GM12891 (cell line): ENCODE results near the gene SPDYE18.
"Not testable (repeated sequence)": the region's sequence is repeated elsewhere in the genome, so short reads cannot be mapped to it uniquely, and the experiment has no call there.

Experiments used
- PAX5 ChIP-seq: IDR thresholded peaks from 2 replicates; pipeline ENCODE4 v1.6.1; 2011; ENCODE audit warnings: low read length, moderate library complexity, mild to moderate bottlenecking; ENCODE audit not compliant: insufficient read depth, severe bottlenecking
- POLR2A ChIP-seq: IDR thresholded peaks from 2 replicates; pipeline ENCODE4 v1.6.1; 2011; ENCODE audit warnings: low read depth, low read length, control low read depth
- POLR2AphosphoS5 ChIP-seq: IDR thresholded peaks from 2 replicates; pipeline ENCODE4 v1.6.1; 2011; ENCODE audit warnings: low read depth, low read length, control low read depth
- POU2F2 ChIP-seq: IDR thresholded peaks from 2 replicates; pipeline ENCODE4 v1.6.1; 2011; ENCODE audit warnings: low read depth, mild to moderate bottlenecking, control low read depth, low read length, moderate library complexity
- SPI1 ChIP-seq: IDR thresholded peaks from 2 replicates; pipeline ENCODE4 v1.6.1; 2011; ENCODE audit warnings: low read depth, low read length, control low read depth
- TAF1 ChIP-seq: IDR thresholded peaks from 2 replicates; pipeline ENCODE4 v1.6.1; 2011; ENCODE audit warnings: low read depth, low read length, control low read depth

DNA sequence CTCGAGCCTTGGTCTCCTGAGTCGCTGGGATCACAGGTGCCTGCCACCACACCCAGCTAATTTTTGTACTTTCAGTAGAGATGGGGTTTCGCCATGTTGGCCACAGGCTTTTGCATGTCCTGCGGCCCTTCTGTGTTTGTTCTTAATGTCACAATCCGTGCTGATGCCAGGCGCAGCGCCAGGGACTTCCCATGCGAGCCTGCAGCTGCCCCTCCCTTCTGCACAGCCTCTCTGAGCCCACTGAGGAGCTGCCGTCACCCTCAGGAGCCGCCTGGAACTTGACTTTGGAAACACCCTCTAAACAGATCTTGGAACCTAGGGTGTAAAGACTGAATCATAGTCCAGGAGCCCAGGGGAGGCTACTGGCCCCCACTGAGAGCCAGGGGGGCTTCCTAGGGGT is 54.4 kb downstream of the SPDYE18 start:
- TF ChIP-seq SPI1, POLR2A, TAF1, POLR2AphosphoS5, POU2F2, PAX5: not testable (repeated sequence)
